CD14-positive monocyte (primary cell): ENCODE results near the gene NEUROD1. TPM values are rescaled to one million over a fixed set of nuclear protein-coding genes. Genes with fewer than 3 reads are reported as not detected.

Source experiments
- DNase-seq, 3 donors: peaks; one replicate each; pipeline ENCODE4 v3.0.0-alpha.2; 2011 to 2022
- H2AFZ ChIP-seq: 2 replicates; pipeline ENCODE4 v1.6.0; 2012; ENCODE audit warnings: mild to moderate bottlenecking, low read depth, low read length, inconsistent platforms; ENCODE audit not compliant: insufficient read depth, poor library complexity, severe bottlenecking
- H3K27ac ChIP-seq, 2 donors: 1 replicate in 1 of 2; 2 replicates in 1 of 2; pipeline ENCODE4 v1.5.1; 2012 to 2013; ENCODE audit warnings: low read length in 2 of 2, control low read depth in 1 of 2, inconsistent platforms in 1 of 2, low read depth in 1 of 2, mild to moderate bottlenecking in 1 of 2
- H3K27me3 ChIP-seq, 2 donors: one replicate each; pipeline versions ENCODE4 v1.6.0 to v1.6.1; 2011 to 2013; ENCODE audit warnings: low read length in 2 of 2; ENCODE audit not compliant: control insufficient read depth in 2 of 2, insufficient read depth in 2 of 2
- H3K36me3 ChIP-seq, 2 donors: replicated peaks in 1 of 2; 1 replicate in 1 of 2; 2 replicates in 1 of 2; pipeline versions ENCODE4 v1.5.1 to v1.6.1; 2012 to 2013; ENCODE audit warnings: low read length in 2 of 2, control low read depth in 1 of 2, inconsistent platforms in 1 of 2, mild to moderate bottlenecking in 1 of 2; ENCODE audit not compliant: insufficient read depth in 2 of 2, control insufficient read depth in 1 of 2
- H3K4me1 ChIP-seq, 2 donors: 1 replicate in 1 of 2; 2 replicates in 1 of 2; pipeline versions ENCODE4 v1.5.1 to v1.6.1; 2012 to 2013; ENCODE audit warnings: low read length in 2 of 2, control low read depth in 1 of 2, inconsistent platforms in 1 of 2, mild to moderate bottlenecking in 1 of 2, moderate library complexity in 1 of 2; ENCODE audit not compliant: insufficient read depth in 2 of 2, control insufficient read depth in 1 of 2
- H3K4me2 ChIP-seq: replicated peaks from 2 replicates; pipeline ENCODE3; 2012; ENCODE audit warnings: low read length, moderate library complexity, mild to moderate bottlenecking; ENCODE audit not compliant: poor library complexity, severe bottlenecking; ENCODE audit errors: extremely low read depth
- H3K4me3 ChIP-seq, 3 experiments: fragments of 200-600 bp in 1 of 3; sonication (generic) in 1 of 3; replicated peaks in 1 of 3; 1 replicate in 2 of 3; 2 replicates in 1 of 3; pipeline ENCODE4 v1.5.1; 2011 to 2013; ENCODE audit warnings: low read length in 3 of 3, mild to moderate bottlenecking in 3 of 3, control low read depth in 2 of 3, low read depth in 2 of 3, inconsistent platforms in 1 of 3, moderate library complexity in 1 of 3
- H3K79me2 ChIP-seq: 2 replicates; pipeline ENCODE4 v1.6.0; 2012; ENCODE audit warnings: mild to moderate bottlenecking, control low read depth, inconsistent platforms, low read length, moderate library complexity; ENCODE audit not compliant: insufficient read depth
- H3K9ac ChIP-seq: 2 replicates; pipeline ENCODE4 v1.6.0; 2017; ENCODE audit warnings: low read length, mild to moderate bottlenecking; ENCODE audit not compliant: insufficient read depth, poor library complexity, severe bottlenecking
- H3K9me3 ChIP-seq, 2 donors: replicated peaks in 1 of 2; 1 replicate in 1 of 2; 2 replicates in 1 of 2; pipeline versions ENCODE4 v1.5.1 to v1.6.1; 2012 to 2013; ENCODE audit warnings: low read length in 2 of 2, control low read depth in 1 of 2; ENCODE audit not compliant: control insufficient read depth in 1 of 2, insufficient read depth in 1 of 2
- H4K20me1 ChIP-seq: 2 replicates; pipeline ENCODE4 v1.6.0; 2012; ENCODE audit warnings: mild to moderate bottlenecking, low read length, control low read depth, moderate library complexity; ENCODE audit not compliant: insufficient read depth
- H3K27ac Mint-ChIP-seq, 7 donors: one replicate each; pipeline ENCODE4 v1.8.0; 2020; ENCODE audit warnings: mild to moderate bottlenecking in 7 of 7, mixed read lengths in 7 of 7, moderate library complexity in 6 of 7, inconsistent platforms in 2 of 7
- H3K27me3 Mint-ChIP-seq, 3 donors: one replicate each; pipeline ENCODE4 v1.8.0; 2021 to 2022; ENCODE audit warnings: low read depth in 3 of 3, mild to moderate bottlenecking in 3 of 3, mixed read lengths in 3 of 3, moderate library complexity in 3 of 3, inconsistent platforms in 1 of 3
- H3K36me3 Mint-ChIP-seq, 2 donors: one replicate each; pipeline ENCODE4 v1.8.0; 2020; ENCODE audit warnings: mixed read lengths in 2 of 2, inconsistent platforms in 1 of 2, mild to moderate bottlenecking in 1 of 2
- H3K4me1 Mint-ChIP-seq: one replicate; pipeline ENCODE4 v1.8.0; 2020; ENCODE audit warnings: mild to moderate bottlenecking, mixed read lengths
- H3K4me3 Mint-ChIP-seq, 2 donors: one replicate each; pipeline ENCODE4 v1.8.0; 2020; ENCODE audit warnings: mild to moderate bottlenecking in 2 of 2, mixed read lengths in 2 of 2, moderate library complexity in 1 of 2
- H3K9me3 Mint-ChIP-seq, 7 donors: one replicate each; pipeline ENCODE4 v1.8.0; 2020 to 2022; ENCODE audit warnings: mixed read lengths in 7 of 7, mild to moderate bottlenecking in 6 of 7, moderate library complexity in 6 of 7, inconsistent platforms in 2 of 7
- CTCF ChIP-seq: fragments of 200-600 bp; IDR thresholded peaks from one replicate; pipeline ENCODE4 v1.8.0; 2022; ENCODE audit warnings: antibody characterized with exemption, mild to moderate bottlenecking
- WGBS: methylation state at CpG from one replicate; pipeline ENCODE4 v1.1.5; 2013; ENCODE audit warnings: missing lambda C conversion rate; ENCODE audit not compliant: insufficient coverage; 5-methylcytosine and 5-hydroxymethylcytosine counted together
- intact Hi-C, 2 donors: fragments of 100-400 bp; cut with micrococcal nuclease; formaldehyde crosslinking; loops; one replicate each; pipeline versions ENCODE4 v1.15.0 to v1.15.1; 2023
- polyA plus RNA-seq, 3 donors: library from polyadenylated mRNA; depleted of rRNA in 1 of 3; unstranded in 2 of 3; stranded (reverse) in 1 of 3; fragments of 300-500 nt in 2 of 3; fragments of >200 nt in 1 of 3; fragmentation: Illumina TruSeq in 2 of 3; gene quantifications; 1 replicate in 2 of 3; 2 replicates in 1 of 3; pipeline ENCODE4 v1.2.3, GENCODE V29; 2012 to 2021

The NEUROD1 gene
- polyA plus RNA-seq, 3 donors = not detected

- no peaks in the 10 kb centered on the region for H3K79me2 ChIP-seq
- H3K9me3 ChIP-seq = peaks cover 3 to 49% of the 10 kb centered on the region in 2 donors
- WGBS = 10% methylated on average over 41 of the region's 41 CpGs
- no peak overlapping the region for H3K4me3 ChIP-seq
- peaks cover 71 to 89% of the 10 kb centered on the region in 2 donors for H3K27me3 ChIP-seq
- Mint-ChIP-seq H3K9me3 (peaks cover 3 to 41% (median 27%) of the 10 kb centered on the region in 7 donors), H3K27ac (no peak overlapping the region), H3K36me3 (peaks cover 10 to 16% of the 10 kb centered on the region in 2 donors), H3K4me3 (peak overlapping the region in 1 of 2 donors; percentile 95), H3K27me3 (peaks cover 69 to 81% (median 75%) of the 10 kb centered on the region in 3 donors), H3K4me1 (peaks cover 46% of the 10 kb centered on the region)
- H3K4me1 ChIP-seq = peaks cover 22 to 27% of the 10 kb centered on the region in 2 donors
- intact Hi-C loops = no loop called here
- H3K4me2 ChIP-seq = no peak overlapping the region
- no peak overlapping the region for H3K9ac ChIP-seq
- no peak overlapping the region for H3K27ac ChIP-seq
- H3K36me3 ChIP-seq = no peaks in the 10 kb centered on the region
- H4K20me1 ChIP-seq = no peaks in the 10 kb centered on the region
- TF ChIP-seq CTCF = no peak
- H2AFZ ChIP-seq = no peak overlapping the region
- peak; percentile 34 to 42 (median 38) for DNase-seq
These were observed 2.3 kb downstream of the NEUROD1 start for GRCh38 chr2:181677912-181678586.

GRCh38 chr2:181675254-181675653 lies 5.1 kb downstream of the NEUROD1 start:
- Mint-ChIP-seq H3K36me3 (peaks cover 0 to 5% of the 10 kb centered on the region in 2 donors), H3K27me3 (peaks cover 41 to 56% (median 52%) of the 10 kb centered on the region in 3 donors), H3K4me3 (peak overlapping the region in 1 of 2 donors; percentile 43), H3K9me3 (peaks cover 3 to 16% (median 9%) of the 10 kb centered on the region in 7 donors), H3K4me1 (peaks cover 24% of the 10 kb centered on the region), H3K27ac (no peak overlapping the region)
- WGBS = 50% methylated on average over 1 of the region's 4 CpGs
- no peaks in the 10 kb centered on the region for H4K20me1 ChIP-seq
- no peak overlapping the region for H3K27ac ChIP-seq
- H3K79me2 ChIP-seq = no peaks in the 10 kb centered on the region
- no peak for TF ChIP-seq CTCF
- peaks cover 0 to 26% of the 10 kb centered on the region in 2 donors for H3K9me3 ChIP-seq
- H3K36me3 ChIP-seq = no peaks in the 10 kb centered on the region
- no peak overlapping the region for H3K4me3 ChIP-seq
- H3K27me3 ChIP-seq = peaks cover 43 to 65% of the 10 kb centered on the region in 2 donors
- no peak for DNase-seq
- H3K4me2 ChIP-seq = no peak overlapping the region
- H2AFZ ChIP-seq = no peak overlapping the region
- intact Hi-C loops = no loop called here
- peaks cover under 1 to 6% of the 10 kb centered on the region in 2 donors for H3K4me1 ChIP-seq
- no peak overlapping the region for H3K9ac ChIP-seq
